ENCODE data around the gene CCNA2.
A peak's percentile ranks its signal among the peaks of the same experiment; 100 is the strongest.

The CCNA2 gene

GRCh38 chr4:121823505-121824170, at the start of gene CCNA2:
CCNA2 (minus strand) TSS chr4:121823883; CDS start chr4:121823628, 255 bp downstream.
- peak; percentile 82 to 90 for DNase-seq

DNA sequence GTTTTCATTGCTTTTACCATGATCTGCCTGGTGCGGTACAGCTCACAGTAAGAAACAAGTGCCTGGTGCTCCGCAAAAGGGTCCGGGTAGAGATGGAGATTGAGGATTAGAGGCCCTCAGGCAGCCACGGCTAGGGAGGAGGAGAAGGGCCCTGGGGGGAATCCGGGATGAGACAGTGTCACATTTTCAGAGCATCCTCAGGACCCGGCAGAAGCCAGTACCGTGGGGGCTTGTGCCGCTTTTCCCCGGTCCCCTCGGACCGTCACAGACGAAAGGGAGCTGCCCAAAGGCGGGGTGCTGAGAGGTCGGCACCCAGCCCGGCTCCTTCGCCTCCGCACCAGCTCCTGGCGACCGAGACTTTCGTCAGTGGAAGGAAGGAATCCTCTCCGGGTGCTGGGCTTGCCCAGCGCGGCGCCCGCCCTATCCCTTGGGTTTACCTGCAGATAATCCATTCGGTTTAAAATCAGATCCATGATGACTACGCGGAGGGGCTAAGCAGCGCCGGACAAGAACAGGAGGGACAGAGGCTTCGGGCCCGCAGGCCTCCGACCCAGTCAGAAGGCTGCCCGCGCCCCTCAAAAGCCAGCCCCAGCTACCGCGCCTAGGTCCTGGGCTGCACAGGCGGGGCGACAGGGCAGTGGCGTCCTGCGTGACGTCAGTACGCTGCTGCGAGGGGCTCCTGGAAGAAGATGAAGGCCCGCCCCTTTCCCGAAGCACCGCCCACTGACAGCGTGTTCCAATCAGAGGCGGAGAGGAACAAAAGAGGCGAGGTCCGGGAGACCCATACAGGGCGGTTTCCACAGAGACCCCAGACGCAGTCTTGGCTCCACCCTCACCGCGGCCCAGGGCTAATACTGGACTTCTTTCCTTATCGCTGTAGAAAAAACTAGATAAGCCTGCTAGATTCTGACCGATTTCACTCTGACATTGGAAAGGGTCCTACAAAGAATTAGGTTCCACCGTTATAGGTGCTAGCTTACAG, 46.4 kb upstream of the CCNA2 start, which contains the start of gene BBS7:
Gene BBS7, minus strand, starts transcription at position 634 of the 982 bp plus-strand sequence. Its CDS starts 161 bp downstream, at position 473.
- DNase-seq: peak; percentile 54 to 92

DNA sequence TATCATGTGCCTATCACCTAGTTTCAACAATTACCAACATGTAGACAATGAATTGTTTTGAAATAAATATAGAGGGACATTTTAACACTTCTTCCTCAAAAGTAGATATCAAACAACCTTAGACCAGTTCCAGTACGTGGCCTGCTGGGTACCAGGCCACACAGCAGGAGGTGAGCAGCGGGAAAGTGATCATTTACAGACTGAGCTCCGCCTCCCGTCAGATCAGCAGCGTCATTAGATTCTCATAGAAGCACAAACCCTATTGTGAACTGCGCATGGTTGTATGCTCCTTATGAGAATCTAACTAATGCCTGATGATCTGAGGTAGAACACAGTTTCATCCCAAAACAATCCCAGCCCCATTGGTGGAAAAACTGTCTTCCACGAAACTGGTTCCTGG, 40.1 kb upstream of the CCNA2 start:
- no peak for DNase-seq

DNA sequence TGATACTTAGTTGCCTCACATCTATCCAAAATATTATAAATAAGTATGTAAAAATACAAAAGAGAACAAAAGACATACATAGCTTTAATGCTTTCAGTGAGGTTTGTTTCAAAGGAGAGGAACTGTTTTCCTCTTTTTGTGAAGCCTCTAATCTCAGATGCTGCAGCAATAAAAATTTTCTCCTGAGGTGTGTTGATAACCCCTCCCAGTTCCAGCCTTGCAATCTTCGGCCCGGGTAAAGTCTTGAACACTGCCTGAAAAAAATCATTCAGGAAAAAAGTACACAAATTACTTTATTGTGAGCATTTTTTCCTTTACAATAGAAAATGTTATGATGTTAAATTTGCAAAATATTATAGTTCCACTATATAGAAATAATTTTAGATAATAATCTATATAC, 37.7 kb upstream of the CCNA2 start:
- no peak for DNase-seq

- DNase-seq: no peak
Observed at GRCh38 chr4:121860121-121860520, 36.4 kb upstream of the CCNA2 start.

DNA sequence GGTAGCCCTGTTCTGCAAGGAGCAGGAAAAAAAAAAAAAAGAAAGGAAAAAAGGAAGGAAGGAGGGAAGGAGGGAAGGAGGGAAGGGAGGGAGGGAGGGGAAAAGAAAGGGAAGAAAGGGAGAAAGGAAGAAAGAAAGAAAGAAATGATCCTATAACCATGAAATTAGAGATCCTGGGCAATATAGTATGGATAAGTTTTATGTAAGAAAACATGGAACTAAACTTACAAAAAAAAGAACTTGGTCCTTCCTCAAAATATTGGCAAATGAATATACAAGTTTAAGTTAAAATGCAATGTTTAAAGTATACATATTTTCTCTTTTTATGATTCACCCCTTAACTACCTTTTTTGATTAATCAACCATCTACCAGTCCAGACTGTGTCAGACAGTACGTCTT, 27.7 kb upstream of the CCNA2 start:
- DNase-seq: no peak

GRCh38 chr4:121846662-121847061, 23.0 kb upstream of the CCNA2 start:
- no peak for DNase-seq

- no peak for DNase-seq
Observed at GRCh38 chr4:121842862-121843261, 19.2 kb upstream of the CCNA2 start.

DNA sequence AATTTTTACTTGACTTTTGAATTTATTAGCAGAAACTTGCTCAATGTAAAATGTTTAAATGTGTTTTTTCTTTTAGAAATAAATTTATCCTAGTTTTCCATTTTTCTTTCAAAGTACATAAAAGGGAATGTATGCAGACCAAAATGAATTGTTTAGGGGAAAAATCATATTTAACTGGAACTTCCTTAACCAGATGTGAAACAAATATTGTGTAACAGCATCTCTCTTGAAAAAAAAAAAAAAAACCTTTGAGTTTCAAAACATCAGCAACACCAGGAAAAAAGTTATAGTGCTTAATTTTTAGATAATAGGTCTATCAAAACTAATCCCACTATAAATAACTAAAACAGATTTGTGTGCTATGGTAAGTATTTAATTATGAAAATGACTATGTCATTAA, 14.5 kb upstream of the CCNA2 start:
- no peak for DNase-seq

- no peak for DNase-seq
Observed at GRCh38 chr4:121829511-121829910, 5.8 kb upstream of the CCNA2 start.

DNA sequence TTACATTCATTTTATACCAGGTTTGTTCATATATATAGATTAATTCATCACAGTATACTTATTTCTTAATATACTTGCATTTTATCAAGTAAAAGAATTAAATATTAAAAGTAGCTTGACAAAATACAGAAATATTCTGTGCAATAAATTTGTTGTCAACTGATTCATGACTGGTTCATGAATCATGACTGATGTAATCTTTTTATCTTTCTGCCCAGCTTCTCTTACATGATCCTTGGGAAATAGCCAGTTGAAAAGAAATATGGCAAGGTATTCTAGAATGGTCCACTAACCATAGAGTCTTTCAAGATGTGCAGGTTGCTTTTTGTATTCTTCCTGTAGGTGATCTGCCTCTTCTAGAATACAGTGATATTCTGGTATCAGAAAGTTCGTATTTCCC, 4.2 kb upstream of the CCNA2 start:
- no peak for DNase-seq

DNA sequence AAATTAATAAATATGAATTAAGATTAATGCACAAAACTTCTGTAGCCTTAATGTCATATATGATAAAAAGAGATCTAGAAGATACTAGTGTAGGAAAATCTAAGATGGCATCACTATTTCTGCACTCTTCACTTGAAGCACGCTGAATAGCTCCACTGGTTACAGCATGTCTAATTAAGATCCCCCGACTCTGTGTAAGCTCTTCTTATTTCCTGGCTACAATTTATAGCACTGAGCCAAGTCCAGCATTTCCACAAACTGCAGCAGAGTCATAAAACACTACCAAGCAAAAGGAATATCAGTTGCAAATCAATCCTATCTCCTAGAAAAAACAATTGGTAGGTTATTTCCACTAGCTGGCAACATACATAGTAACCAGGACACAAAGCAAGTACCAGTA, 1.3 kb upstream of the CCNA2 start:
- no peak for DNase-seq

GRCh38 chr4:121824171-121824527, 466 bp upstream of the CCNA2 start:
- DNase-seq: no peak

DNA sequence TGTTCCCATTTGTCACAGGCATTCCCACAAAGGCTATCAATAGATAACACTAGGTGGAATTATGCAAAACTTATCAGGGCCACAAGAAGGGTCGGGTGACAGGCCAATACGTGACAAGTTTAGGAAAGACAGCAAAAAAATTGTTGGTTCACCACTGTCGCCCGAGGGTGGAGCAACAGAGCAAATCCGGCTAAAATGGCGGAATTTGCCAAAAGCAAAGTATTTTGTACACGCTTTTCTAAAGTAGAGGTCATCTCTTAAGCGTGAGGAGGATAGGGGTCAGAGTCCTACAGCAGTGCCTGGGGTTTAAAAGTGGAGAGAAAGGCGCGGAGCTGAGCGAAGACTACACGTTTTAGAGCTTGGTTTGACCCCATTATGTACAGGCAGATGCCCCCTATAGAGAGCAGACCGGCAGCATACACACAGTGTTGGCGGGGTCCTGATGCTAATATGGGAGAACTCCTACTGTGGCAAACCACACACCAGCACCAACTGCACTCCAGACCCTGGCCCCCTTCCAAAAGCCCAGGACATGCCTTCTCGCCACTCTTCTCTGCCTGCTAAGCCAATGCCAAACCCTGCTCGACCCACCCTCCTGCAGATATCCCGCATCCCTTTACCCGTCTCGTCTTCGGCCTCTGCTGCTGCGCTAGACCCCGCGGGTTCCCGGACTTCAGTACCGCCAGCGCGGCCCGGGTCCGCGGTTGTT, 733 bp downstream of the CCNA2 start:
- DNase-seq: peak in 1 of 2 experiments; percentile 47

DNA sequence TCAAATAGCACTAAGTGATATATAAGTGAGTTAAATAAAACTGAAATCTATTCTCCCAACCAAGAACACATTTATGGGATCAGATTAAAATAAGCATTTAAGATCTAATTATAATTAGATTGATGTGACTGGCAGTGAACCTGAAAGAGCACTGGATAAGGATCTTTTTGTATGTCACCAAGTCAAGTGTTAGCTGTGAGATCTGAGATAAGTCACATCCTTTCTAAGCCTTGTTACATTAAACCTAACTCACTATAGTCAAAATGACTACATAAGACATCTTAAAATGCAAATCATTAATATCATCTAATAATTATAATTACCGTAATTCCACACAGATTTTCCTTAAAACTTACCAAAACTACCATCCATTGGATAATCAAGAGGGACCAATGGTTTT, 1.6 kb downstream of the CCNA2 start:
- DNase-seq: no peak

DNA sequence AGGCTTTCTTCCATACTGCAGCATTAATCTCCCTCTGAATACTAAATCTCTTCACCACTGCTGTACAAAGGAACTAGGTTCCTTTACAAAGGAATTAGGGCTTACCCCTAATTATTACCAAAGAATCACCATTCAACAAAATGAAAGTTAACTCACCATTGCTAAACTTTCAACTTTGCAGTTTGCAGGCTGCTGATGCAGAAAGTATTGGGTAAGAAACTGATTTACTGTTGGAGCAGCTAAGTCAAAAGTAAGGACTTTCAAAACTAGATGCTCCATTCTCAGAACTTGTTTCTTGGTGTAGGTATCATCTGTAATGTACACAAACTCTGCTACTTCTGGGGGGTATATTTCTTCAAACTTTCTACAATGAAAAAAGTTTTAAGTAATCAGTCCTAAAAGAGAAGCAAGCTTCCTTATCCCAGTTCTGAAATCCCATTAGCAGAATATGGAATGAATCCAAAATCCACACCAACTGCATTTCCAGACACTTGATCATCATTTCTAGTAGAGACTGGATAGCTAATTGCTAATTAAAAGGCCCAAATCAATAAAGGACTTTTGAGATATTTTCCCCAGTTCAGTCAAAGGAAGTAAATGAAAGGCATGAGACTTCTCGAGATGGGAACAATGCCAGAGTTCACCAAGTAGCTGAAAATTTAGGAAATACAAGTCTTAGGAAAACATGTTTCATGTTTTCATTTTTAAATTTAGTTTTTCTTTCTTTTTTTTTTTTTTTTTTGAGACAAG, 4.3 kb downstream of the CCNA2 start:
- DNase-seq: no peak

GRCh38 chr4:121818215-121818614, 5.5 kb downstream of the CCNA2 start:
- DNase-seq: no peak

DNA sequence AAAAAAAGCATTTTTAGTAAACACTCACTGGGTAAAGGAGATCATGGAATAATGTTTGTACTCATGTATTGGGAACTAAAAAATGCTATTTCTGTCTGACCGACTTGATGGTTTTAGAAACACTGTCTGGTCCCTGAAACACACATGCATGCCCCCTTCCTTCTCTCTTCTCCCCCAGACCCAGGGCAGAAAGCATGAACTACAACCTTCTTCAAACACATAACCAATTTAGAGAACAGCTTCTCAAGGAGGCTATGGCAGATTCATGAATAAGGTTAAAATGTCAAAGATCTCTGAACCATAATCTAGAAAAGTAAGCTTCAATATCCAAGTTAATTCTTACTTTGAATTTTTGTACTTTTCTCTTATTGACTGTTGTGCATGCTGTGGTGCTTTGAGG, 6.0 kb downstream of the CCNA2 start:
- no peak for DNase-seq

GRCh38 chr4:121817006-121817405, 6.7 kb downstream of the CCNA2 start:
- DNase-seq: no peak

- no peak for DNase-seq
Observed at GRCh38 chr4:121814756-121815155, 8.9 kb downstream of the CCNA2 start.

DNA sequence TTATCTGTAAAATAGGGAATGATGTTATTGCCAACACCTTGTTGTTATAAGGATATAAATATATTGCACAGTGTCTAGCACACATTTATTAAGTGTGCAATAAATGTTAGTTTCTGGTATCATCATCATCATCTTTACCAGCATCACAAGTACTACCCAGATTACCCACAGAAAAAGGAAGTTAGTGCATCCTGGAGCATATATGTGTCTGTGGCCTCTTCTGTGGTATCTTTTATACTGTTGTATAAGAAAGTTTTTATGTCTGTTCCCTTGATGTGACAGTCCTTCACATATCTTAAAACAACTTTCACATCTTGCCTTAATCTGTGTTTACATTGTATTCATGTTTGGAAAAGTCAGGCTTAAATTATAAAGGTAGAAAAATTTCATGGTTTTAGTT, 12.6 kb downstream of the CCNA2 start:
- DNase-seq: no peak

- DNase-seq: no peak
Observed at GRCh38 chr4:121806411-121806810, 17.3 kb downstream of the CCNA2 start.

DNA sequence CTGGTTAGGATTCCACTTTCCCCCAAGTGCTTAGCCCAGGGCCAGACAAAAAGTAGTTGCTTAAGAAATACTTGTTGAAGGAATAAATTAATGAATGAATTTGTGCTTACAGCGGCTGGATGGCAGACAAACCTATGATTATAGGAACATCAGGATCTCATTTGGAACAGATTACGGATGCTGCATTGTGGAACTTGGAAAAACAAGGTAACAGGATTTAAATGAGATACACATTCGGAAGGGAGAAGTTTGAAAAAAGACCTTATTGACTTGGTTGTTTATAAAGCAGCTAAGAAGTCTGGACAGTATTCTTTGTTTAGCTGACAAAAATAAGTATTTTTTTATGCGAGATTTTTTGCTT, 22.0 kb downstream of the CCNA2 start:
- no peak for DNase-seq

Data from SW 1271 (cell line).